Testis (tissue), 2 donors: ENCODE results near the gene NFATC1.

ENCODE experiments used
- CTCF ChIP-seq, 3 experiments: fragments of 450-650 bp in 2 of 3; fragments of 200-600 bp in 1 of 3; sonication (generic) in 1 of 3; IDR thresholded peaks; one replicate each; pipeline ENCODE4 v1.5.1; 2016 to 2019; ENCODE audit warnings: antibody characterized with exemption in 3 of 3, mild to moderate bottlenecking in 2 of 3, moderate library complexity in 1 of 3
- POLR2A ChIP-seq: fragments of 450-650 bp; IDR thresholded peaks from one replicate; pipeline ENCODE4 v1.6.1; 2017; ENCODE audit warnings: antibody characterized with exemption, mild to moderate bottlenecking, moderate library complexity

DNA sequence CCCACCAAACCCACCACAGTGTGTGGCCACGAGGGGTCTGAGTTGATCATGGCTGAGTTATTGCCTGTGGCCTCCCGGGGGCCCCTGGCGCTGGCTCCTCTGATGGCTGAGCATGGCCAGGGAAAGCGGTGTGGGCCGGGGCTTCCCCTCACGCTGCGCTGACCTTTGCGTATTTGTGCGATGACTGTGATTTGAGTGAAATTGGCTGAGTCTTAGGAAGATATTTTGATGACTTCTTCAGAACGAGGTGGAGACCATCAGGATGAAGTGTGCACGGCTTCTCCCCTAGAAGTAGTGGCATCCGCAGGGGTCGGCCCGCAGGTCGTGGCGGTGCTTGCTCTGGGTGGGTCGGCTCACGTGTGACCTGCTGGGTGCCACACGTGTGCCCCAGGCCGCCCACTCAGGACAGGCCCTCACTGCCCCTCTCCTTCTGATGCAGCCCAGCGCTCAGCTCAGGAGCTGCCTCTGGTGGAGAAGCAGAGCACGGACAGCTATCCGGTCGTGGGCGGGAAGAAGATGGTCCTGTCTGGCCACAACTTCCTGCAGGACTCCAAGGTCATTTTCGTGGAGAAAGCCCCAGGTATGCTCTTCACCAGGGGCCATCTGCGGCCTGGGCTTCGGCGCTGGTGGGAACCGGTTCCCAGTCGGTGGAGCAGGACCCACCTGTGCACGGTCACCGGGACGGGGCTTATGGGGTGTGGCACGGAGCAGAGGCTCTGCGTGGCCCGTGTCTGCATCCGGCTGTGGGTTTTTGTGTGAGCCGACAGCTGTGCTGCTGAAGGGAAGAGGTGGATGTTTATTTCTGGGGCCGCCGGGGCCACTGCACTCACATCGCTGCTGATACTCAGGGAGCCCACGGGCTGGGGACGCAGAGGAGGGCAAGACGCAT is 55.8 kb downstream of the NFATC1 start:
- TF ChIP-seq CTCF (IDR thresholded peaks at IDR 0.05) (no peak), POLR2A (no peak)
